Endodermal cell (in vitro differentiated cells): ENCODE results near the gene HOTAIR. TPM values are rescaled to one million over a fixed set of nuclear protein-coding genes. Genes with fewer than 3 reads are reported as not detected.

Experiments used
- DNase-seq: peaks from one replicate; pipeline ENCODE4 v3.0.0-alpha.2; 2017
- H3K27ac ChIP-seq: 2 replicates; pipeline ENCODE4 v1.5.1; 2013; ENCODE audit warnings: mild to moderate bottlenecking, low read depth, low read length, moderate library complexity
- H3K27me3 ChIP-seq: 2 replicates; pipeline ENCODE4 v1.6.1; 2013; ENCODE audit warnings: mild to moderate bottlenecking, low read length, moderate library complexity; ENCODE audit not compliant: insufficient read depth, control insufficient read depth, poor library complexity, severe bottlenecking
- H3K36me3 ChIP-seq: 2 replicates; pipeline ENCODE4 v1.7.0; 2013; ENCODE audit warnings: mild to moderate bottlenecking, low read length, moderate library complexity; ENCODE audit not compliant: control insufficient read depth, insufficient read depth
- H3K4me1 ChIP-seq: one replicate; pipeline ENCODE4 v1.7.0; 2013; ENCODE audit warnings: low read length; ENCODE audit not compliant: control insufficient read depth, insufficient read depth
- H3K4me3 ChIP-seq: 2 replicates; pipeline ENCODE4 v1.5.1; 2013; ENCODE audit warnings: mild to moderate bottlenecking, low read length, moderate library complexity
- H3K9ac ChIP-seq: 2 replicates; pipeline ENCODE4 v1.6.1; 2013; ENCODE audit warnings: mild to moderate bottlenecking, low read length, moderate library complexity; ENCODE audit not compliant: poor library complexity, severe bottlenecking; ENCODE audit errors: extremely low read depth
- H3K9me3 ChIP-seq: 2 replicates; pipeline ENCODE4 v1.6.1; 2013; ENCODE audit warnings: mild to moderate bottlenecking, low read length, moderate library complexity; ENCODE audit not compliant: control insufficient read depth
- H3K27ac Mint-ChIP-seq: 2 replicates; pipeline ENCODE4 v1.8.0; 2020; ENCODE audit warnings: mixed read lengths
- H3K27me3 Mint-ChIP-seq: 2 replicates; pipeline ENCODE4 v1.8.0; 2021; ENCODE audit warnings: mild to moderate bottlenecking, mixed read lengths; ENCODE audit not compliant: insufficient read depth
- H3K36me3 Mint-ChIP-seq: 2 replicates; pipeline ENCODE4 v1.8.0; 2020; ENCODE audit warnings: low read depth, mixed read lengths
- H3K4me1 Mint-ChIP-seq: 2 replicates; pipeline ENCODE4 v1.8.0; 2020; ENCODE audit warnings: mixed read lengths
- H3K4me3 Mint-ChIP-seq: 2 replicates; pipeline ENCODE4 v1.8.0; 2020; ENCODE audit warnings: mild to moderate bottlenecking, moderate library complexity, mixed read lengths
- H3K9me3 Mint-ChIP-seq: 2 replicates; pipeline ENCODE4 v1.8.0; 2020; ENCODE audit warnings: mild to moderate bottlenecking, mixed read lengths
- CTCF ChIP-seq: fragments of 200-600 bp; sonication (generic); conservative IDR thresholded peaks from 2 replicates; pipeline ENCODE4 v1.5.0; 2021; ENCODE audit warnings: antibody characterized with exemption, mild to moderate bottlenecking
- WGBS, 2 experiments: methylation state at CpG; one replicate each; pipeline versions ENCODE4 v1.1.5 to v1.1.7; 2013; ENCODE audit warnings: missing lambda C conversion rate in 2 of 2, mixed read lengths in 1 of 2; ENCODE audit not compliant: insufficient coverage in 1 of 2, insufficient read length in 1 of 2; 5-methylcytosine and 5-hydroxymethylcytosine counted together
- total RNA-seq, 2 donors: library from RNA; stranded (reverse); fragmentation: NEBNext Ultra II Directional in 1 of 2; extraction: Animal tissue kit (Norgen Biotek cat#: 25700) in 1 of 2; gene quantifications; 2 replicates in 1 of 2; 3 replicates in 1 of 2; pipeline ENCODE4 v1.2.1, GENCODE V29; 2021

The HOTAIR gene
- total RNA-seq, 2 donors from 2014 or later = not detected

GRCh38 chr12:54015018-54015931, 40.5 kb upstream of the HOTAIR start:
- no peaks in the 10 kb centered on the region for H3K36me3 Mint-ChIP-seq

DNA sequence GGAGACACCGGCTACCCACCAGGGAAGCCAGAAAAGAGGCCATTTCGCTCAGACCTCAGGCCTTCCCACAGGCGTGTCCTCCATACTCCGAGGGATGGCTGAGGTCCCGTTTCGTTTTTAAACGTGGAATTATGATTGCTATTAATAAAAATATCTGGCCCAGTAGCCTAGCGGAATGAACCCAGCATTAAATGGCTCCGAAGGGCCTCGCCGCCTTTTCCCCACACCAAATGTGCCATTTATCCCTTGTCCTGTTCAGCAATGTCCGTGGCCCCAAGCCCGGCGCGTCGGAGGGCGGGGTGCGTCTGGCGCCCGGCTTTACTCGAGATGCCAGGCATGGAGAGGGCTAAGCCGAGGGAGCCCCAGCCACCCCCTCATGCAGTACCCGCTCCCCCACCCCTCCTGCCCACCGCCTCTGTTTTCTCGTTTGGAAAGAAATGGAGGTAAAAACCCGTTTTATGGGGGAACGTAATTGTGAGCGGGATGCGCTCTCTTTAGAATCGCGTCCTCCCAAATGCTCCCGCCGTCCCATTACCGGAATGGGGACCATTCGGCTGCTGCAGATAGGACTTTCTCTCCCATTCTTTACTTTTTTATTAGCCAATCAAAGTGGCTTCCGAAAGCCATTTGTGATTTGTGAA, 39.7 kb upstream of the HOTAIR start:
- Histone ChIP-seq H3K4me3 (no peak overlapping the region), H3K36me3 (no peaks in the 10 kb centered on the region), H3K9me3 (no peaks in the 10 kb centered on the region), H3K27ac (no peak overlapping the region), H3K9ac (no peak overlapping the region), H3K27me3 (peaks cover 100% of the 10 kb centered on the region), H3K4me1 (no peaks in the 10 kb centered on the region)
- Mint-ChIP-seq H3K4me1 (peaks cover 6% of the 10 kb centered on the region), H3K9me3 (peaks cover 3% of the 10 kb centered on the region), H3K4me3 (no peak overlapping the region), H3K27me3 (peaks cover 99% of the 10 kb centered on the region), H3K27ac (no peak overlapping the region), H3K36me3 (no peaks in the 10 kb centered on the region)
- no peak for TF ChIP-seq CTCF
- 6 to 9% methylated on average over 13 to 36 of the region's 36 CpGs for WGBS, 2 experiments
- DNase-seq = no peak

More at GRCh38 chr12:54015018-54015931, 40.5 kb upstream of the HOTAIR start:
- Mint-ChIP-seq H3K27ac (no peak overlapping the region), H3K27me3 (peaks cover 99% of the 10 kb centered on the region), H3K4me3 (no peak overlapping the region), H3K9me3 (peaks cover 3% of the 10 kb centered on the region), H3K4me1 (peaks cover 6% of the 10 kb centered on the region)
- no peaks in the 10 kb centered on the region for H3K9me3 ChIP-seq
- H3K4me1 ChIP-seq = no peaks in the 10 kb centered on the region
- H3K27ac ChIP-seq = no peak overlapping the region
- DNase-seq = no peak
- H3K9ac ChIP-seq = no peak overlapping the region
- 21 to 31% methylated on average over 12 to 22 of the region's 23 CpGs for WGBS, 2 experiments
- TF ChIP-seq CTCF = no peak
- H3K27me3 ChIP-seq = peaks cover 100% of the 10 kb centered on the region
- no peak overlapping the region for H3K4me3 ChIP-seq
- no peaks in the 10 kb centered on the region for H3K36me3 ChIP-seq

GRCh38 chr12:54012631-54013409, 38.1 kb upstream of the HOTAIR start:
- H3K36me3 Mint-ChIP-seq = no peaks in the 10 kb centered on the region
- H3K4me1 Mint-ChIP-seq = peaks cover 6% of the 10 kb centered on the region
- H3K27ac Mint-ChIP-seq = no peak overlapping the region
- DNase-seq = no peak
- Histone ChIP-seq H3K9ac (no peak overlapping the region), H3K27ac (no peak overlapping the region), H3K36me3 (no peaks in the 10 kb centered on the region), H3K4me1 (no peaks in the 10 kb centered on the region), H3K27me3 (peaks cover 99% of the 10 kb centered on the region), H3K4me3 (no peak overlapping the region), H3K9me3 (no peaks in the 10 kb centered on the region)
- H3K4me3 Mint-ChIP-seq = no peak overlapping the region
- no peak for TF ChIP-seq CTCF
- peaks cover 99% of the 10 kb centered on the region for H3K27me3 Mint-ChIP-seq
- 0 to 25% methylated on average over 2 to 6 of the region's 6 CpGs for WGBS, 2 experiments
- peaks cover 3% of the 10 kb centered on the region for H3K9me3 Mint-ChIP-seq
